ENCODE results near the gene DNAAF1. TPM values are rescaled to one million over a fixed set of nuclear protein-coding genes. Genes with fewer than 3 reads are reported as not detected.

DNAAF1 gene
- polyA plus RNA-seq, 1 of the 3 experiments (the other 2 are of a cell fraction): 0.35 TPM

DNA sequence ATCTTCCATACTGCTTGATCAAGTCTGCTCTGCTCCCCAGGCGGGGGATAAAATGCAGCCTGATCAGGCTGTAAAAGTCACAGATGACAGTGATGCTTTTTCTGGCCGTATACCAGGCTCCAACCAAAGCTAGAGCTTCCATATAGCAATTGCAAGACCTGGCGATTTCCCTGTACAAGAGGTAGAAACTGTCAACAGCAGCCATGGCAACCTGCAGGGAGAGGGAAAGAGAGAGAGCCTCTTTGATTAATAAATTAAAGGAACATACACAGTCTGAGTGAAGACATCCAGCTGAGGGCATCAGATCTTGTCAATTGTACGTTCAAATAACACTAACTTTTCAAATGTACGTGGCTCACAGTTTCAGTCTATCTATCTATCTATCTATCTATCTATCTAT, 14.0 kb upstream of the DNAAF1 start:
- WGBS (ENCODE audit: low lambda C conversion rate): 96% methylated on average over 5 of the region's 5 CpGs
- H2AFZ ChIP-seq (ENCODE audit: low read depth): no peak overlapping the region
- TF ChIP-seq NRF1 (IDR thresholded peaks at IDR 0.05; ENCODE audit: low read depth, low read length) (no peak), TAF1 (IDR thresholded peaks at IDR 0.05; ENCODE audit: borderline replicate concordance, low read depth, low read length) (no peak), RXRA (IDR thresholded peaks at IDR 0.05; ENCODE audit: borderline replicate concordance, low read depth) (no peak), MXI1 (IDR thresholded peaks at IDR 0.05; ENCODE audit: low read depth, low read length) (no peak)
- TF ChIP-seq, protein P1, sequence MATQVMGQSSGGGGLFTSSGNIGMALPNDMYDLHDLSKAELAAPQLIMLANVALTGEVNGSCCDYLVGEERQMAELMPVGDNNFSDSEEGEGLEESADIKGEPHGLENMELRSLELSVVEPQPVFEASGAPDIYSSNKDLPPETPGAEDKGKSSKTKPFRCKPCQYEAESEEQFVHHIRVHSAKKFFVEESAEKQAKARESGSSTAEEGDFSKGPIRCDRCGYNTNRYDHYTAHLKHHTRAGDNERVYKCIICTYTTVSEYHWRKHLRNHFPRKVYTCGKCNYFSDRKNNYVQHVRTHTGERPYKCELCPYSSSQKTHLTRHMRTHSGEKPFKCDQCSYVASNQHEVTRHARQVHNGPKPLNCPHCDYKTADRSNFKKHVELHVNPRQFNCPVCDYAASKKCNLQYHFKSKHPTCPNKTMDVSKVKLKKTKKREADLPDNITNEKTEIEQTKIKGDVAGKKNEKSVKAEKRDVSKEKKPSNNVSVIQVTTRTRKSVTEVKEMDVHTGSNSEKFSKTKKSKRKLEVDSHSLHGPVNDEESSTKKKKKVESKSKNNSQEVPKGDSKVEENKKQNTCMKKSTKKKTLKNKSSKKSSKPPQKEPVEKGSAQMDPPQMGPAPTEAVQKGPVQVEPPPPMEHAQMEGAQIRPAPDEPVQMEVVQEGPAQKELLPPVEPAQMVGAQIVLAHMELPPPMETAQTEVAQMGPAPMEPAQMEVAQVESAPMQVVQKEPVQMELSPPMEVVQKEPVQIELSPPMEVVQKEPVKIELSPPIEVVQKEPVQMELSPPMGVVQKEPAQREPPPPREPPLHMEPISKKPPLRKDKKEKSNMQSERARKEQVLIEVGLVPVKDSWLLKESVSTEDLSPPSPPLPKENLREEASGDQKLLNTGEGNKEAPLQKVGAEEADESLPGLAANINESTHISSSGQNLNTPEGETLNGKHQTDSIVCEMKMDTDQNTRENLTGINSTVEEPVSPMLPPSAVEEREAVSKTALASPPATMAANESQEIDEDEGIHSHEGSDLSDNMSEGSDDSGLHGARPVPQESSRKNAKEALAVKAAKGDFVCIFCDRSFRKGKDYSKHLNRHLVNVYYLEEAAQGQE (IDR thresholded peaks at IDR 0.05; ENCODE audit: low read depth, low read length): no peak
- no peaks in the 10 kb centered on the region for H3K9me2 ChIP-seq
- no peak for DNase-seq
- no peaks in the 10 kb centered on the region for H3K9me3 ChIP-seq
- no peak overlapping the region for H3K4me2 ChIP-seq
- peaks cover 14 to 15% of the 10 kb centered on the region in 2 experiments for H3K36me3 ChIP-seq (replicated peaks in 1 of 2; ENCODE audit: control insufficient read depth in 1 of 2, insufficient read depth in 2 of 2, low read length in 1 of 2)
- POLR2A ChIA-PET: no interaction called here
- H3K4me1 ChIP-seq (ENCODE audit: control insufficient read depth in 1 of 2, insufficient read depth in 2 of 2, low read depth in 1 of 2, low read length in 1 of 2): no peaks in the 10 kb centered on the region
- no peaks in the 10 kb centered on the region for H3K27me3 ChIP-seq (ENCODE audit: insufficient read depth)
- no peaks in the 10 kb centered on the region for H3F3A ChIP-seq (replicated peaks; ENCODE audit: insufficient read depth)
- no peak overlapping the region for H3K27ac ChIP-seq (ENCODE audit: low read depth in 2 of 2, low read length in 1 of 2)
- CTCF ChIA-PET: interaction anchor here (1.4 to 2.4 kb wide), 4 partner anchors 13 to 177 kb away, joined by 3 to 8 read pairs (median 6); partner anchors contain the start of genes DNAAF1, HSDL1 and TAF1C
- H3K4me3 ChIP-seq (ENCODE audit: low read depth in 2 of 2, low read length in 1 of 2): no peak overlapping the region
- peaks cover 2% of the 10 kb centered on the region; the same call in 1 of the 2 replicates for H3K79me2 ChIP-seq (ENCODE audit: insufficient read depth)
- H4K20me1 ChIP-seq (ENCODE audit: insufficient read depth): no peaks in the 10 kb centered on the region
- no peak overlapping the region for H3K9ac ChIP-seq

DNA sequence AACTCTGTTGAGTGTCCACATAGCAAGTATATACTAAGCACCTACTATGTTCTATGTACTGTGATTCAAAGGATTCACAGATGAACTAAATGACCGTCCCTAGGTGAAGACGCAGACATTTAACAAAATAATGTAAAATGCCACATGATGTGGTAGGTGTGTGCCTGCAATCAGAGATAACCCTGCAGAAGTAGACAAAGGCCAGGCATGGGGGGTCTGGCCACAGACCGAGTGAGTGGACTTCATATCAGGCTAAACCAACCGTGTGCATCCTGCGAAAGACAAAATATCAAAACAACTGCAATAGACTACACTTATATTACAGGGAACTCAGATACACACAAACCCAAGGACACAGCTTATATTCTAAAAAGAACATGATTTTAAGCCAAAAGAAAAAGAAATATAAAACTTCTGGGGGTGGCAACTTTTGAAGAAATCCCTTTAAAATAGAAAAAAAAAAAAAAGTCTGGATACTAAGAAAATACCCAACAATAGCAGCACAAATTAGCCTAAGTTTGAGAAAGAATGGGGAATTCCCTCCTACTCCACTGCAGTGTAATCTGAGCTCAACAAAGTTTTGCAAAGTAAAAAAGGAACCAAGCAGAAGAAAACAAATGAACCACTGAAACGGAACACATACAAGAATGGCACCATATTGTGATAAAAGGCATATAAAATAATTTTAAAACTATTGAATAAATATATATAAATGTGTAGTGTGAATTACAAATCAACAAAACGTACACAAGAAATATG, 12.4 kb upstream of the DNAAF1 start:
- no peaks in the 10 kb centered on the region for H3K4me1 ChIP-seq (ENCODE audit: control insufficient read depth in 1 of 2, insufficient read depth in 2 of 2, low read depth in 1 of 2, low read length in 1 of 2)
- H3K9me3 ChIP-seq: no peaks in the 10 kb centered on the region
- H3K4me3 ChIP-seq (ENCODE audit: low read depth in 2 of 2, low read length in 1 of 2): no peak overlapping the region
- CTCF ChIA-PET: interaction anchor here (0.8 to 2.4 kb wide), 6 partner anchors 12 to 186 kb away, joined by 3 to 8 read pairs (median 4); partner anchors contain the start of genes DNAAF1, HSDL1 and TAF1C
- H2AFZ ChIP-seq (ENCODE audit: low read depth): no peak overlapping the region
- no peak for DNase-seq
- no peaks in the 10 kb centered on the region for H3F3A ChIP-seq (replicated peaks; ENCODE audit: insufficient read depth)
- H3K36me3 ChIP-seq (replicated peaks in 1 of 2; ENCODE audit: control insufficient read depth in 1 of 2, insufficient read depth in 2 of 2, low read length in 1 of 2): peaks cover 13 to 15% of the 10 kb centered on the region in 2 experiments
- no peak overlapping the region for H3K27ac ChIP-seq (ENCODE audit: low read depth in 2 of 2, low read length in 1 of 2)
- H4K20me1 ChIP-seq (ENCODE audit: insufficient read depth): no peaks in the 10 kb centered on the region
- H3K4me2 ChIP-seq: no peak overlapping the region
- no peak overlapping the region for H3K9ac ChIP-seq
- WGBS (ENCODE audit: low lambda C conversion rate): 93% methylated on average over 7 of the region's 7 CpGs
- POLR2A ChIA-PET: interaction anchor here (0.7 kb wide), 1 partner anchor 27 kb away, joined by 3 read pairs; no protein-coding TSS in a partner anchor
- peaks cover 12% of the 10 kb centered on the region for H3K79me2 ChIP-seq (ENCODE audit: insufficient read depth)
- H3K9me2 ChIP-seq: no peaks in the 10 kb centered on the region
- no peaks in the 10 kb centered on the region for H3K27me3 ChIP-seq (ENCODE audit: insufficient read depth)
- TF ChIP-seq GATA2 (CRISPR knock-in tag; IDR thresholded peaks at IDR 0.05): no peak
- no peak for TF ChIP-seq RAD21 (IDR thresholded peaks at IDR 0.05; ENCODE audit: low read length)
- TF ChIP-seq, protein P2, sequence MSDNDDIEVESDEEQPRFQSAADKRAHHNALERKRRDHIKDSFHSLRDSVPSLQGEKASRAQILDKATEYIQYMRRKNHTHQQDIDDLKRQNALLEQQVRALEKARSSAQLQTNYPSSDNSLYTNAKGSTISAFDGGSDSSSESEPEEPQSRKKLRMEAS (IDR thresholded peaks at IDR 0.05; ENCODE audit: low read depth): no peak
- TF ChIP-seq FOSL2 (IDR thresholded peaks at IDR 0.05; ENCODE audit: borderline replicate concordance, low read depth): no peak
- no peak for TF ChIP-seq MXI1 (IDR thresholded peaks at IDR 0.05; ENCODE audit: low read depth, low read length)
- TF ChIP-seq SMC3 (IDR thresholded peaks at IDR 0.05; ENCODE audit: low read depth, low read length): no peak
- no peak for TF ChIP-seq GABPA (IDR thresholded peaks at IDR 0.05; ENCODE audit: low read depth)
- no peak for TF ChIP-seq FOXM1 (IDR thresholded peaks at IDR 0.05; ENCODE audit: low read depth)
- TF ChIP-seq TAF1 (IDR thresholded peaks at IDR 0.05; ENCODE audit: borderline replicate concordance, low read depth, low read length): no peak
- no peak for TF ChIP-seq RXRA (IDR thresholded peaks at IDR 0.05; ENCODE audit: borderline replicate concordance, low read depth)
- TF ChIP-seq YY1 (IDR thresholded peaks at IDR 0.05; ENCODE audit: low read depth): no peak
- TF ChIP-seq NFIC (IDR thresholded peaks at IDR 0.05; ENCODE audit: borderline replicate concordance): no peak
